Measurements from ENCODE around the gene INTS7.
"Not testable (repeated sequence)": the region's sequence is repeated elsewhere in the genome, so short reads cannot be mapped to it uniquely, and the experiment has no call there.

INTS7 gene

DNA sequence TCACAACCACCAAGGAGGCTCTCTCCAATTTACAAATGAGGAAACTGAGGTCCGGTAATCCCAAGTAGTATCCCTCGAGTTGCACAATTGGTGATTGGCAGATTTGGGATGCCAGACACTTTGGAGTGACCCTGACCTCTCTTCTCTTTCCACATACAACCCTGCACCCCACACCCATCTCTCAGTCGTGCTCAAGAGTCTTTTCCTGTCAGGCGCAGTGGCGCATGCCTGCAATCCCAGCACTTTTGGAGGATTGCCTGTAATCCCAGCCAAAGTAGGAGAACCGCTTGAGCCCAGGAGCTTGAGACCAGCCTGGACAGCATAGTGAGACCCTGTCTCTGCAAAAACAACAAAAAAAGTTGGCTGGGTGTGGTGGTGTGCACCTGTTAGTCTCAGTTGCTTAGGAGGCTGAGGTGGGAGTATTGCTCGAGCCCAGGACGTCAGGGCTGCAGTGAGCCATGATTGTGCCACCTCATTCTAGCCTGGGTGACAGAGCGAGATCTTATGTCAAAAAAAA lies 113.7 kb downstream of the INTS7 start:
- Histone ChIP-seq H3K9me3 (no peaks in the 10 kb centered on the region), H3K27ac (no peak overlapping the region), H3K36me3 (no peaks in the 10 kb centered on the region), H3K4me3 (ENCODE audit: low read depth in 1 of 2, low read length in 1 of 2) (no peak overlapping the region), H3K27me3 (no peaks in the 10 kb centered on the region), H3K4me1 (ENCODE audit: control insufficient read depth in 1 of 2, insufficient read depth in 1 of 2, low read depth in 1 of 2, low read length in 1 of 2) (no peaks in the 10 kb centered on the region)
- no peak for TF ChIP-seq CTCF (IDR thresholded peaks at IDR 0.05)

GRCh38 chr1:211920602-211921226 lies 114.6 kb downstream of the INTS7 start:
- Histone ChIP-seq H3K27ac (no peak overlapping the region), H3K4me1 (ENCODE audit: control insufficient read depth in 1 of 2, insufficient read depth in 1 of 2, low read depth in 1 of 2, low read length in 1 of 2) (no peaks in the 10 kb centered on the region), H3K27me3 (no peaks in the 10 kb centered on the region), H3K4me3 (ENCODE audit: low read depth in 1 of 2, low read length in 1 of 2) (no peak overlapping the region), H3K9me3 (no peaks in the 10 kb centered on the region), H3K36me3 (no peaks in the 10 kb centered on the region)
- TF ChIP-seq CTCF (IDR thresholded peaks at IDR 0.05), result no peak

DNA sequence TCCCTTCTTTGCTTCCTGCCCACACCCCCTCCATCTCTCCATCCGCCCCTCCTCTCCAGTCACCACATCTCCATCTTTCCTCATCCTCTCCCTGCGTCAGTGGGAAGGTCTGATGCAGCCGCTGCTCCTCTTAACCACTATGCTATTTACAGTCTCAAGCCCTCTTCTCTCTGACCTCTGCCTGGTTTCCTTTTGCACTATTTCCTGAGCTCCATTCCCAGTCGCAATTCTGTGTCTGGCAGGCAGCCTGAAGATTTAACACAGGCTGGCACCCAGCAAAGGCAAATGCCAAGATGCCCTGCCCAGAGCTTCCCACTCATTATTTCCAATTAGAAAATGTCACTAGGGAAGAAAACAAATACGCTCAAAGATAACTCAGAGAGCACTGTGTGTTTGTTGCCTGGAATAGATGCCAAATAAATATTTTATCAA lies 115.2 kb downstream of the INTS7 start:
- H3K9me3 ChIP-seq, result no peaks in the 10 kb centered on the region
- H3K27me3 ChIP-seq, result no peaks in the 10 kb centered on the region
- H3K27ac ChIP-seq, result no peak overlapping the region
- H3K36me3 ChIP-seq, result no peaks in the 10 kb centered on the region
- no peaks in the 10 kb centered on the region for H3K4me1 ChIP-seq (ENCODE audit: control insufficient read depth in 1 of 2, insufficient read depth in 1 of 2, low read depth in 1 of 2, low read length in 1 of 2)
- no peak for TF ChIP-seq CTCF (IDR thresholded peaks at IDR 0.05)
- H3K4me3 ChIP-seq (ENCODE audit: low read depth in 1 of 2, low read length in 1 of 2), result no peak overlapping the region

DNA sequence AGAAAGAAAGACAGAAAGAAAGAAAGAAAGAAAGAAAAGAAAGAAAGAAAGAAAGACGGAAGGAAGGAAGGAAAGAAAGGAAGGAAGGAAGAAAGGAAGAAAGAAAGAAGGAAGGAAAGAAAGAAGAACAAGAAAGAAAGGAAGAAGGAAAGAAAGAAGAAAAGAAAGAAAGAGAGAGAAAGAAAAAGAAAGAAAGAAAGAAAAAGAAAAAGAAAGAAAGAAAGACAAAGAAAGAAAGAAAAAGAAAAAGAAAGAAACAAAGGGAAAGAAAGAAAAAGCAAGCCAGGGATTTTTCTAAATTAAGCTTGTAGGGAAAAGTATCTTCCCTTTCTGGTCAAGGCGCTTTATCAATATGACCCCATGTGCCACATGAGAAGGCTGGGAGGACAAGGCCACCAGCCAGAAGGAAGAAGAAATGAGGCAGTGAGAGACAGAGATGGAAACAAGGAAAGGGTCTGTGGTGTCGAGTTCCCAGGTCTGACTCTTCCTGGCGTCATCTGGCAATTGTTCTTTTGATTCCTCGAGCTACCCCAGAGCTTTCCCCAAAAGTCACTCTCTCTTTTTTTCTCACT lies 116.4 kb downstream of the INTS7 start:
- no peaks in the 10 kb centered on the region for H3K9me3 ChIP-seq
- H3K27ac ChIP-seq, result no peak overlapping the region
- no peak overlapping the region for H3K4me3 ChIP-seq (ENCODE audit: low read depth in 1 of 2, low read length in 1 of 2)
- no peaks in the 10 kb centered on the region for H3K4me1 ChIP-seq (ENCODE audit: control insufficient read depth in 1 of 2, insufficient read depth in 1 of 2, low read depth in 1 of 2, low read length in 1 of 2)
- no peaks in the 10 kb centered on the region for H3K36me3 ChIP-seq
- no peak for TF ChIP-seq CTCF (IDR thresholded peaks at IDR 0.05)
- no peaks in the 10 kb centered on the region for H3K27me3 ChIP-seq

- H3K4me1 ChIP-seq (ENCODE audit: control insufficient read depth in 1 of 2, insufficient read depth in 1 of 2, low read depth in 1 of 2, low read length in 1 of 2); H3K27me3 ChIP-seq: not testable (repeated sequence)
Observed at GRCh38 chr1:211916458-211916857, 118.9 kb downstream of the INTS7 start.

GRCh38 chr1:211915924-211916323 lies 119.4 kb downstream of the INTS7 start:
- Histone ChIP-seq H3K4me1 (ENCODE audit: control insufficient read depth in 1 of 2, insufficient read depth in 1 of 2, low read depth in 1 of 2, low read length in 1 of 2) (no peaks in the 10 kb centered on the region), H3K36me3 (no peaks in the 10 kb centered on the region), H3K4me3 (ENCODE audit: low read depth in 1 of 2, low read length in 1 of 2) (no peak overlapping the region), H3K27ac (no peak overlapping the region), H3K27me3 (no peaks in the 10 kb centered on the region), H3K9me3 (no peaks in the 10 kb centered on the region)
- TF ChIP-seq CTCF (IDR thresholded peaks at IDR 0.05), result no peak

More at GRCh38 chr1:211916458-211916857, 118.9 kb downstream of the INTS7 start:
- H3K27ac ChIP-seq; H3K9me3 ChIP-seq; H3K4me3 ChIP-seq (ENCODE audit: low read depth in 1 of 2, low read length in 1 of 2); H3K36me3 ChIP-seq: not testable (repeated sequence)

All from neutrophil (primary cell).